CD4-positive, alpha-beta T cell (primary cell): Measurements from ENCODE around the gene IQSEC1. TPM values are rescaled to one million over a fixed set of nuclear protein-coding genes. Genes with fewer than 3 reads are reported as not detected.

Experiments
- ATAC-seq: fragments of 200-7000 bp; cut with Tn5 transposase; one replicate; pipeline ENCODE4 v1.10.0; 2022; ENCODE audit warnings: mild to moderate bottlenecking; ENCODE audit not compliant: poor library complexity
- CTCF ChIA-PET: fragments of 350-600 bp; sonication (Branson Sonifier 250); formaldehyde crosslinking; loops from one replicate; lab custom pipeline; 2021; ENCODE audit warnings: antibody characterized with exemption, inconsistent platforms; lab: Charles Lee
- POLR2A ChIA-PET: fragments of 350-600 bp; sonication (Branson Sonifier 250); formaldehyde crosslinking; loops from one replicate; lab custom pipeline; 2021; ENCODE audit warnings: antibody characterized with exemption, inconsistent platforms; lab: Charles Lee
- DNase-seq, 14 experiments: peaks; one replicate each; pipeline ENCODE4 v3.0.0-alpha.2; 2013 to 2020; ENCODE audit warnings: mixed read lengths in 2 of 14
- H3K27ac ChIP-seq, 2 donors: one replicate each; pipeline versions ENCODE4 v1.5.1 to v1.7.0; 2013; ENCODE audit warnings: low read length in 2 of 2, low read depth in 1 of 2, mild to moderate bottlenecking in 1 of 2
- H3K27me3 ChIP-seq, 2 experiments: 1 replicate in 1 of 2; 2 replicates in 1 of 2; pipeline versions ENCODE4 v1.6.1 to v1.7.0; 2013; ENCODE audit warnings: low read length in 2 of 2, control low read depth in 1 of 2, mild to moderate bottlenecking in 1 of 2, moderate library complexity in 1 of 2; ENCODE audit not compliant: insufficient read depth in 2 of 2, control insufficient read depth in 1 of 2
- H3K36me3 ChIP-seq: one replicate; pipeline ENCODE4 v1.6.1; 2013; ENCODE audit warnings: low read length, control low read depth; ENCODE audit not compliant: insufficient read depth
- H3K4me1 ChIP-seq: one replicate; pipeline ENCODE4 v1.6.1; 2013; ENCODE audit warnings: low read length, control low read depth; ENCODE audit not compliant: insufficient read depth
- H3K4me3 ChIP-seq: one replicate; pipeline ENCODE4 v1.5.1; 2013; ENCODE audit warnings: mild to moderate bottlenecking, low read length, moderate library complexity
- H3K9me3 ChIP-seq, 2 experiments: 1 replicate in 1 of 2; 2 replicates in 1 of 2; pipeline versions ENCODE4 v1.6.1 to v1.7.0; 2013; ENCODE audit warnings: low read length in 2 of 2, mild to moderate bottlenecking in 2 of 2, control low read depth in 1 of 2, moderate library complexity in 1 of 2; ENCODE audit not compliant: control insufficient read depth in 1 of 2, insufficient read depth in 1 of 2
- H3K27ac Mint-ChIP-seq: one replicate; pipeline ENCODE4 v1.8.0; 2020; ENCODE audit warnings: mixed read lengths
- H3K27me3 Mint-ChIP-seq: one replicate; pipeline ENCODE4 v1.8.0; 2021; ENCODE audit warnings: mixed read lengths
- H3K36me3 Mint-ChIP-seq: one replicate; pipeline ENCODE4 v1.8.0; 2021; ENCODE audit warnings: low read depth, mixed read lengths
- H3K4me1 Mint-ChIP-seq: one replicate; pipeline ENCODE4 v1.8.0; 2021; ENCODE audit warnings: low read depth, mixed read lengths
- H3K4me3 Mint-ChIP-seq: one replicate; pipeline ENCODE4 v1.8.0; 2020; ENCODE audit warnings: mild to moderate bottlenecking, mixed read lengths
- H3K9me3 Mint-ChIP-seq: one replicate; pipeline ENCODE4 v1.8.0; 2020; ENCODE audit warnings: mixed read lengths
- CTCF ChIP-seq: fragments of 200-600 bp; IDR thresholded peaks from one replicate; pipeline ENCODE4 v1.8.0; 2022; ENCODE audit warnings: antibody characterized with exemption, mild to moderate bottlenecking
- intact Hi-C, 2 experiments: fragments of 100-400 bp; cut with DNase I in 1 of 2; cut with micrococcal nuclease in 1 of 2; formaldehyde crosslinking; loops; one replicate each; pipeline versions ENCODE4 v1.15.1 to v1.9.0; 2023 to 2025; cut with DNase I, micrococcal nuclease
- total RNA-seq, 174 experiments: library from RNA in 2 of 174; stranded (reverse) in 2 of 174; gene quantifications; one replicate each; pipeline ENCODE4 v1.2.3 and lab custom pipeline; 2021 to 2026

IQSEC1 gene
- total RNA-seq, 2 experiments from 2014 or later, result 102 to 108 TPM

GRCh38 chr3:12965999-12966846, 107.0 kb downstream of the IQSEC1 start:
- intact Hi-C loops, result loop anchor here in 1 of 2 experiments (5.0 to 10.0 kb wide), 5 partner anchors 46 to 486 kb away; partner anchors contain the start of genes MKRN2, RAF1 and RPL32
- no peaks in the 10 kb centered on the region for H3K27me3 ChIP-seq
- POLR2A ChIA-PET, result interaction anchor here (0.7 to 1.2 kb wide), 3 partner anchors 31 to 49 kb away, joined by 3 read pairs; no protein-coding TSS in a partner anchor

GRCh38 chr3:12964711-12965612, 108.3 kb downstream of the IQSEC1 start:
- ChIA-PET CTCF (interaction anchor here (1.6 kb wide), 1 partner anchor 30 kb away, joined by 5 read pairs; no protein-coding TSS in a partner anchor), POLR2A (no interaction called here)
- H3K27ac Mint-ChIP-seq, result peak overlapping the region; percentile 56

More at GRCh38 chr3:12965999-12966846, 107.0 kb downstream of the IQSEC1 start:
- H3K4me1 ChIP-seq, result peaks cover 76% of the 10 kb centered on the region
- Mint-ChIP-seq H3K4me1 (peaks cover 92% of the 10 kb centered on the region), H3K9me3 (no peaks in the 10 kb centered on the region), H3K4me3 (peak overlapping the region; percentile 73), H3K36me3 (peaks cover 23% of the 10 kb centered on the region), H3K27ac (peak overlapping the region; percentile 56), H3K27me3 (no peaks in the 10 kb centered on the region)
- DNase-seq, result peak in 1 of 14 experiments; percentile 38
- no peaks in the 10 kb centered on the region for H3K9me3 ChIP-seq
- CTCF ChIA-PET, result interaction anchor here (1.2 kb wide), 1 partner anchor 18 kb away, joined by 3 read pairs; no protein-coding TSS in a partner anchor
- no peak for TF ChIP-seq CTCF
- peak overlapping the region; percentile 7 for H3K4me3 ChIP-seq
- H3K36me3 ChIP-seq, result peaks cover 13% of the 10 kb centered on the region
- ATAC-seq, result no peak
- no peak overlapping the region for H3K27ac ChIP-seq

More at GRCh38 chr3:12964711-12965612, 108.3 kb downstream of the IQSEC1 start:
- Mint-ChIP-seq H3K4me1 (peaks cover 95% of the 10 kb centered on the region), H3K27me3 (no peaks in the 10 kb centered on the region), H3K9me3 (no peaks in the 10 kb centered on the region), H3K4me3 (peak overlapping the region; percentile 73), H3K36me3 (peaks cover 20% of the 10 kb centered on the region)
- Histone ChIP-seq H3K27me3 (no peaks in the 10 kb centered on the region), H3K4me3 (no peak overlapping the region), H3K4me1 (peaks cover 86% of the 10 kb centered on the region), H3K27ac (no peak overlapping the region), H3K9me3 (no peaks in the 10 kb centered on the region), H3K36me3 (peaks cover 18% of the 10 kb centered on the region)
- no peak for TF ChIP-seq CTCF
- no peak for ATAC-seq
- DNase-seq, result no peak
- intact Hi-C loops, result loop anchor here in 1 of 2 experiments (5.0 to 10.0 kb wide), 5 partner anchors 47 to 487 kb away; partner anchors contain the start of genes MKRN2, RAF1 and RPL32
